Upper lobe of right lung (tissue), 1 donor: ENCODE results near the gene HS6ST2. TPM values are rescaled to one million over a fixed set of nuclear protein-coding genes. Genes with fewer than 3 reads are reported as not detected.
A peak's percentile ranks its signal among the peaks of the same experiment; 100 is the strongest.

ENCODE experiments used
- ATAC-seq: fragments of 200-7000 bp; cut with Tn5 transposase; one replicate; pipeline ENCODE4 v1.9.1; 2020; ENCODE audit warnings: mild to moderate bottlenecking, moderate library complexity
- DNase-seq: peaks from one replicate; pipeline ENCODE4 v3.0.0-alpha.2; 2020
- H3K27ac ChIP-seq: fragments of 200-600 bp; one replicate; pipeline ENCODE4 v1.8.0; 2022
- H3K27me3 ChIP-seq: fragments of 200-600 bp; one replicate; pipeline ENCODE4 v1.8.0; 2022; ENCODE audit warnings: mild to moderate bottlenecking
- H3K36me3 ChIP-seq: fragments of 200-600 bp; one replicate; pipeline ENCODE4 v1.8.0; 2022
- H3K4me1 ChIP-seq: fragments of 200-600 bp; one replicate; pipeline ENCODE4 v1.8.0; 2022
- H3K4me3 ChIP-seq: fragments of 200-600 bp; one replicate; pipeline ENCODE4 v1.8.0; 2022; ENCODE audit warnings: mild to moderate bottlenecking
- H3K9me3 ChIP-seq: fragments of 200-600 bp; one replicate; pipeline ENCODE4 v1.8.0; 2022
- CTCF ChIP-seq: fragments of 200-600 bp; IDR thresholded peaks from one replicate; pipeline ENCODE4 v1.8.0; 2022; ENCODE audit warnings: antibody characterized with exemption
- intact Hi-C: fragments of 100-400 bp; cut with DNase I; formaldehyde crosslinking; loops from one replicate; pipeline ENCODE4 v1.11.0; 2022
- total RNA-seq: library from RNA; stranded (reverse); fragmentation: NEBNext Ultra II Directional; extraction: Animal tissue kit (Norgen Biotek cat#: 25700); gene quantifications from one replicate; pipeline ENCODE4 v1.2.1, GENCODE V29; 2021
- donor health status: DM: no; HTN: yes; CAD: no; lungs with severe emphysema.

Gene HS6ST2
- total RNA-seq, 1 donor from 2014 or later = 0.87 TPM

- H3K27me3 ChIP-seq = no peaks in the 10 kb centered on the region
- H3K9me3 ChIP-seq = no peaks in the 10 kb centered on the region
- DNase-seq (no peak), ATAC-seq (no peak)
- no peak overlapping the region for H3K4me3 ChIP-seq
- intact Hi-C loops = no loop called here
- H3K4me1 ChIP-seq = no peaks in the 10 kb centered on the region
- no peaks in the 10 kb centered on the region for H3K36me3 ChIP-seq
- TF ChIP-seq CTCF = no peak
- H3K27ac ChIP-seq = no peak overlapping the region
These were observed 319.0 kb downstream of the HS6ST2 start for GRCh38 chrX:132639446-132639845.

- H3K4me1 ChIP-seq = no peaks in the 10 kb centered on the region
- H3K36me3 ChIP-seq = no peaks in the 10 kb centered on the region
- H3K27me3 ChIP-seq = no peaks in the 10 kb centered on the region
- H3K27ac ChIP-seq = no peak overlapping the region
- H3K4me3 ChIP-seq = no peak overlapping the region
- no peak for TF ChIP-seq CTCF
- DNase-seq (no peak), ATAC-seq (no peak)
- no peaks in the 10 kb centered on the region for H3K9me3 ChIP-seq
- intact Hi-C loops = no loop called here
These were observed 320.1 kb downstream of the HS6ST2 start for GRCh38 chrX:132638313-132638712.

- intact Hi-C loops = no loop called here
- H3K27me3 ChIP-seq = no peaks in the 10 kb centered on the region
These were observed 322.3 kb downstream of the HS6ST2 start for GRCh38 chrX:132636080-132636479.

GRCh38 chrX:132634521-132634920, 323.9 kb downstream of the HS6ST2 start:
- Histone ChIP-seq H3K4me1 (no peaks in the 10 kb centered on the region), H3K4me3 (no peak overlapping the region), H3K27ac (no peak overlapping the region), H3K9me3 (no peaks in the 10 kb centered on the region), H3K36me3 (no peaks in the 10 kb centered on the region), H3K27me3 (no peaks in the 10 kb centered on the region)
- no peak for ATAC-seq
- intact Hi-C loops = no loop called here
- DNase-seq = no peak
- no peak for TF ChIP-seq CTCF

More at GRCh38 chrX:132636080-132636479, 322.3 kb downstream of the HS6ST2 start:
- H3K9me3 ChIP-seq = no peaks in the 10 kb centered on the region
- H3K27ac ChIP-seq = no peak overlapping the region
- no peak overlapping the region for H3K4me3 ChIP-seq
- H3K4me1 ChIP-seq = no peaks in the 10 kb centered on the region
- TF ChIP-seq CTCF = peak; percentile 17
- H3K36me3 ChIP-seq = no peaks in the 10 kb centered on the region
- no peak for DNase-seq
- ATAC-seq = no peak

- Histone ChIP-seq H3K36me3 (no peaks in the 10 kb centered on the region), H3K4me3 (no peak overlapping the region), H3K9me3 (no peaks in the 10 kb centered on the region), H3K27me3 (no peaks in the 10 kb centered on the region), H3K27ac (no peak overlapping the region), H3K4me1 (no peaks in the 10 kb centered on the region)
- TF ChIP-seq CTCF = peak; percentile 40
- intact Hi-C loops = no loop called here
- ATAC-seq (peak; percentile 52), DNase-seq (no peak)
These were observed 326.7 kb downstream of the HS6ST2 start for GRCh38 chrX:132631579-132632232.

- no peak for DNase-seq
- H3K4me1 ChIP-seq = no peaks in the 10 kb centered on the region
- ATAC-seq = no peak
- intact Hi-C loops = no loop called here
- no peak overlapping the region for H3K27ac ChIP-seq
- no peaks in the 10 kb centered on the region for H3K27me3 ChIP-seq
- no peaks in the 10 kb centered on the region for H3K9me3 ChIP-seq
- H3K36me3 ChIP-seq = no peaks in the 10 kb centered on the region
- TF ChIP-seq CTCF = no peak
- no peak overlapping the region for H3K4me3 ChIP-seq
These were observed 334.0 kb downstream of the HS6ST2 start for GRCh38 chrX:132624466-132624865.
